Neural cell (in vitro differentiated cells): Measurements from ENCODE around the gene ANO5. TPM values are rescaled to one million over a fixed set of nuclear protein-coding genes. Genes with fewer than 3 reads are reported as not detected.
"Not testable (repeated sequence)": the region's sequence is repeated elsewhere in the genome, so short reads cannot be mapped to it uniquely, and the experiment has no call there.

Experiments
- H2AFZ ChIP-seq: fragments of 200-600, 300-800 bp; sonication (generic), shearing (Covaris generic); 2 replicates; pipeline ENCODE4 v1.6.0; 2014; ENCODE audit warnings: low read depth, mild to moderate bottlenecking, antibody characterized with exemption, low read length, moderate library complexity
- H3F3A ChIP-seq: fragments of 200-600 bp; shearing (Covaris generic); 2 replicates; pipeline ENCODE4 v1.6.1; 2016; ENCODE audit warnings: mild to moderate bottlenecking, moderate library complexity, mixed read lengths, antibody characterized with exemption, low read length; ENCODE audit not compliant: insufficient read depth, poor library complexity, severe bottlenecking
- H3K27ac ChIP-seq: fragments of 200-600, 300-800 bp; sonication (generic), shearing (Covaris generic); 2 replicates; pipeline ENCODE4 v1.5.1; 2014; ENCODE audit warnings: mild to moderate bottlenecking, low read length, moderate library complexity
- H3K27me3 ChIP-seq: fragments of 300-800, 200-600 bp; sonication (generic), shearing (Covaris generic); 2 replicates; pipeline ENCODE4 v1.6.0; 2014; ENCODE audit warnings: mild to moderate bottlenecking, low read depth, low read length, moderate library complexity; ENCODE audit not compliant: insufficient read depth
- H3K36me3 ChIP-seq: fragments of 300-800, 200-600 bp; sonication (generic), shearing (Covaris generic); 2 replicates; pipeline ENCODE4 v1.5.1; 2014; ENCODE audit warnings: mild to moderate bottlenecking, antibody characterized with exemption, low read length, moderate library complexity; ENCODE audit not compliant: insufficient read depth
- H3K4me2 ChIP-seq: fragments of 300-800, 200-600 bp; sonication (generic), shearing (Covaris generic); 2 replicates; pipeline ENCODE4 v1.6.0; 2014; ENCODE audit warnings: mild to moderate bottlenecking, low read length
- H3K4me3 ChIP-seq: fragments of 300-800, 200-600 bp; sonication (generic), shearing (Covaris generic); 2 replicates; pipeline ENCODE4 v1.5.1; 2014; ENCODE audit warnings: mild to moderate bottlenecking, low read length, moderate library complexity
- H3K79me2 ChIP-seq: fragments of 200-600 bp; shearing (Covaris generic); replicated peaks from 2 replicates; pipeline ENCODE4 v1.6.0; 2014; ENCODE audit warnings: mild to moderate bottlenecking, low read length, moderate library complexity; ENCODE audit not compliant: insufficient read depth
- H3K9ac ChIP-seq: fragments of 300-800, 200-600 bp; sonication (generic), shearing (Covaris generic); 2 replicates; pipeline ENCODE4 v1.6.1; 2016; ENCODE audit warnings: mild to moderate bottlenecking, low read length, mixed read lengths
- H3K9me2 ChIP-seq: fragments of 200-600 bp; shearing (Covaris generic); 2 replicates; pipeline ENCODE4 v1.6.1; 2016; ENCODE audit warnings: mild to moderate bottlenecking, low read length, mixed read lengths; ENCODE audit not compliant: insufficient read depth
- H3K9me3 ChIP-seq: fragments of 200-600, 300-800 bp; sonication (generic), shearing (Covaris generic); 2 replicates; pipeline ENCODE4 v1.6.1; 2016; ENCODE audit warnings: mild to moderate bottlenecking, mixed run types, low read length, moderate library complexity, mixed read lengths
- H4K20me1 ChIP-seq: fragments of 200-600 bp; shearing (Covaris generic); 2 replicates; pipeline ENCODE4 v1.6.1; 2016; ENCODE audit warnings: mild to moderate bottlenecking, mixed run types; ENCODE audit not compliant: insufficient read depth
- CTCF ChIP-seq: fragments of 450-650 bp; IDR thresholded peaks from 2 replicates; pipeline ENCODE4 v1.5.1; 2014; ENCODE audit warnings: antibody characterized with exemption, mild to moderate bottlenecking, moderate library complexity; ENCODE audit not compliant: poor library complexity, severe bottlenecking
- EP300 ChIP-seq: fragments of 450-650 bp; conservative IDR thresholded peaks from 2 replicates; pipeline ENCODE4 v1.6.1; 2014; ENCODE audit warnings: antibody characterized with exemption, mild to moderate bottlenecking, moderate library complexity; ENCODE audit not compliant: poor library complexity, severe bottlenecking
- EZH2 ChIP-seq: fragments of 200-600, 300-800 bp; shearing (Covaris generic), sonication (generic); IDR thresholded peaks from 2 replicates; pipeline ENCODE4 v1.6.1; 2014; ENCODE audit warnings: antibody characterized with exemption, low read length, borderline replicate concordance, mild to moderate bottlenecking; ENCODE audit not compliant: insufficient read depth, poor library complexity, severe bottlenecking
- MXI1 ChIP-seq: fragments of 450-650 bp; conservative IDR thresholded peaks from 2 replicates; pipeline ENCODE4 v1.6.1; 2014; ENCODE audit warnings: antibody characterized with exemption, mild to moderate bottlenecking; ENCODE audit not compliant: poor library complexity, severe bottlenecking
- POLR2AphosphoS5 ChIP-seq: IDR thresholded peaks from 2 replicates; pipeline ENCODE4 v1.6.1; 2012
- RAD21 ChIP-seq: fragments of 450-650 bp; conservative IDR thresholded peaks from 2 replicates; pipeline ENCODE4 v1.6.1; 2014; ENCODE audit warnings: antibody characterized with exemption, mild to moderate bottlenecking, moderate library complexity
- SMC3 ChIP-seq: fragments of 450-650 bp; conservative IDR thresholded peaks from 2 replicates; pipeline ENCODE4 v1.6.1; 2014; ENCODE audit warnings: antibody characterized with exemption, mild to moderate bottlenecking, moderate library complexity; ENCODE audit not compliant: poor library complexity
- TAF1 ChIP-seq: IDR thresholded peaks from 2 replicates; pipeline ENCODE4 v1.6.1; 2012; ENCODE audit warnings: low read depth
- polyA plus RNA-seq: library from polyadenylated mRNA; depleted of rRNA; stranded (reverse); fragments of >200 nt; gene quantifications from 2 replicates; pipeline ENCODE4 v1.2.3, GENCODE V29; 2014
- TF ChIP-seq, protein P1 (sequence below): IDR thresholded peaks from 2 replicates; pipeline ENCODE4 v1.6.1; 2012; ENCODE audit warnings: borderline replicate concordance

ANO5 gene
- polyA plus RNA-seq, 1 donor from 2014 or later, result 3.6 TPM

DNA sequence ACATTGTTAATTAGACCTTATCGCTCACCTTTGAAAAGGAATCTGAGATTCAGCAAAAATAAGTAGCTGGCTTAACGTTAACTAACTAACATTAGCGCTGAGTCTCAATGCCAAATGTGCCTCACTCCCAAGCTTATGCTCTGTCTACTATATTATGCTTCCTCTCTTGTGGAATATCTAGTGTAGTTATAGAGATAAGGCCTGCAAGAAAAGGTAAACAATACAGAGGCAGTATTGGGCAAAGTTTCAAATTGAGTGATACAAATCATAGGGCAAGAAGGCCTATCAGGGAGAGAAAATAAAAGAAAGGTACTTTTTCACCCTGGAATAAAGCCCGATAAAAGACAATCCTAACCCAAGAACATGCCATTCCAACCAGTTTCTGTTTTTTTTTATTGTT is 83.7 kb downstream of the ANO5 start:
- Histone ChIP-seq H3K27me3 (no peaks in the 10 kb centered on the region), H3K4me2 (no peak overlapping the region), H3K79me2 (no peaks in the 10 kb centered on the region), H3F3A (no peaks in the 10 kb centered on the region), H3K9ac (no peak overlapping the region), H3K9me3 (no peaks in the 10 kb centered on the region), H3K9me2 (no peaks in the 10 kb centered on the region), H3K4me3 (no peak overlapping the region), H4K20me1 (no peaks in the 10 kb centered on the region), H3K36me3 (no peaks in the 10 kb centered on the region), H3K27ac (no peak overlapping the region), H2AFZ (no peak overlapping the region)
- no peak for TF ChIP-seq RAD21
- no peak for TF ChIP-seq MXI1
- TF ChIP-seq TAF1, result no peak
- TF ChIP-seq SMC3, result no peak
- TF ChIP-seq, protein P1, sequence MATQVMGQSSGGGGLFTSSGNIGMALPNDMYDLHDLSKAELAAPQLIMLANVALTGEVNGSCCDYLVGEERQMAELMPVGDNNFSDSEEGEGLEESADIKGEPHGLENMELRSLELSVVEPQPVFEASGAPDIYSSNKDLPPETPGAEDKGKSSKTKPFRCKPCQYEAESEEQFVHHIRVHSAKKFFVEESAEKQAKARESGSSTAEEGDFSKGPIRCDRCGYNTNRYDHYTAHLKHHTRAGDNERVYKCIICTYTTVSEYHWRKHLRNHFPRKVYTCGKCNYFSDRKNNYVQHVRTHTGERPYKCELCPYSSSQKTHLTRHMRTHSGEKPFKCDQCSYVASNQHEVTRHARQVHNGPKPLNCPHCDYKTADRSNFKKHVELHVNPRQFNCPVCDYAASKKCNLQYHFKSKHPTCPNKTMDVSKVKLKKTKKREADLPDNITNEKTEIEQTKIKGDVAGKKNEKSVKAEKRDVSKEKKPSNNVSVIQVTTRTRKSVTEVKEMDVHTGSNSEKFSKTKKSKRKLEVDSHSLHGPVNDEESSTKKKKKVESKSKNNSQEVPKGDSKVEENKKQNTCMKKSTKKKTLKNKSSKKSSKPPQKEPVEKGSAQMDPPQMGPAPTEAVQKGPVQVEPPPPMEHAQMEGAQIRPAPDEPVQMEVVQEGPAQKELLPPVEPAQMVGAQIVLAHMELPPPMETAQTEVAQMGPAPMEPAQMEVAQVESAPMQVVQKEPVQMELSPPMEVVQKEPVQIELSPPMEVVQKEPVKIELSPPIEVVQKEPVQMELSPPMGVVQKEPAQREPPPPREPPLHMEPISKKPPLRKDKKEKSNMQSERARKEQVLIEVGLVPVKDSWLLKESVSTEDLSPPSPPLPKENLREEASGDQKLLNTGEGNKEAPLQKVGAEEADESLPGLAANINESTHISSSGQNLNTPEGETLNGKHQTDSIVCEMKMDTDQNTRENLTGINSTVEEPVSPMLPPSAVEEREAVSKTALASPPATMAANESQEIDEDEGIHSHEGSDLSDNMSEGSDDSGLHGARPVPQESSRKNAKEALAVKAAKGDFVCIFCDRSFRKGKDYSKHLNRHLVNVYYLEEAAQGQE, result no peak
- TF ChIP-seq EZH2, result no peak
- TF ChIP-seq CTCF, result no peak
- no peak for TF ChIP-seq POLR2AphosphoS5
- TF ChIP-seq EP300, result no peak

GRCh38 chr11:22284991-22285390 is 92.1 kb downstream of the ANO5 start:
- not testable (repeated sequence) for H4K20me1 ChIP-seq, H3K4me2 ChIP-seq, H3K36me3 ChIP-seq, H3K27me3 ChIP-seq, H3K27ac ChIP-seq, H3K4me3 ChIP-seq, H3K9me3 ChIP-seq, H3K79me2 ChIP-seq, H3K9ac ChIP-seq, H3K9me2 ChIP-seq, H2AFZ ChIP-seq, H3F3A ChIP-seq

DNA sequence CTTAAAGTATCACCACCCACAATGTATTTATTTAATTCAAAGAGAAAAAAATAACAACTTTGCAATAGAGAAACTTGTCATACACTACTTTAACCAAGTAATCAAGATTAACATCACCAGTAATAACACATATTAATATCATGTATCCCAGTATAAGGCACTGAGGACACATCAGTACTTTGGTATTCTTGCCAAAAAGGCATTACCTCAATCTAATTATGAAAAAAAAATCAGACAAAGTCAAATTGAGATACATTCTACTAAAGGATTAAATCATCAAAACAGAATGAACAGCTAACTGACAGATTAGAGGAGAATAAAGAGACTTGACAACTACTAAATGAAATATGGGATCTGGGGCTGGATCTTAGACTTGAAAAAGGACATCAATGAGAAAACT is 109.5 kb downstream of the ANO5 start:
- no peak overlapping the region for H3K9ac ChIP-seq
- no peak overlapping the region for H3K4me2 ChIP-seq
- no peak overlapping the region for H3K27ac ChIP-seq
- H3K4me3 ChIP-seq, result no peak overlapping the region
- H3K9me3 ChIP-seq, result no peaks in the 10 kb centered on the region
- no peaks in the 10 kb centered on the region for H3K36me3 ChIP-seq
- no peaks in the 10 kb centered on the region for H3K9me2 ChIP-seq
- no peaks in the 10 kb centered on the region for H3K27me3 ChIP-seq
- no peaks in the 10 kb centered on the region for H4K20me1 ChIP-seq
- H3F3A ChIP-seq, result no peaks in the 10 kb centered on the region
- TF ChIP-seq EZH2, result no peak
- no peak for TF ChIP-seq RAD21
- TF ChIP-seq, protein P1, result no peak
- TF ChIP-seq EP300, result no peak
- TF ChIP-seq MXI1, result no peak
- TF ChIP-seq CTCF, result no peak
- TF ChIP-seq SMC3, result no peak
- no peak for TF ChIP-seq POLR2AphosphoS5
- no peak for TF ChIP-seq TAF1
- no peaks in the 10 kb centered on the region for H3K79me2 ChIP-seq
- H2AFZ ChIP-seq, result no peak overlapping the region
